ENCODE data around the gene CA10. TPM values are rescaled to one million over a fixed set of nuclear protein-coding genes. Genes with fewer than 3 reads are reported as not detected.

Gene CA10
- total RNA-seq, 4 donors from 2014 or later, result not detected

- intact Hi-C loops (cut with DNase I), result no loop called here
- Histone ChIP-seq H3K9me3 (no peaks in the 10 kb centered on the region), H3K4me1 (peaks cover 0 to 11% (median 0%) of the 10 kb centered on the region in 4 donors), H3K27ac (replicated peaks in 1 of 4) (peak overlapping the region in 1 of 4 donors; percentile 6), H3K4me3 (no peak overlapping the region), H3K36me3 (no peaks in the 10 kb centered on the region), H3K27me3 (no peaks in the 10 kb centered on the region)
- DNase-seq (ENCODE audit: extremely low spot score), result no peak
- TF ChIP-seq POLR2A (IDR thresholded peaks at IDR 0.05; ENCODE audit: low read depth) (no peak), POLR2AphosphoS5 (IDR thresholded peaks at IDR 0.05) (no peak), EP300 (IDR thresholded peaks at IDR 0.05) (no peak), CTCF (IDR thresholded peaks at IDR 0.05) (no peak)
- 55% methylated on average over 3 of the region's 3 CpGs for WGBS
Observed at GRCh38 chr17:51710634-51710979, 447.9 kb downstream of the CA10 start.

- intact Hi-C loops (cut with DNase I), result no loop called here
- H3K4me3 ChIP-seq, result no peak overlapping the region
- H3K36me3 ChIP-seq, result no peaks in the 10 kb centered on the region
- peak overlapping the region in 1 of 4 donors; percentile 6 for H3K27ac ChIP-seq (replicated peaks in 1 of 4)
- H3K9me3 ChIP-seq, result no peaks in the 10 kb centered on the region
- TF ChIP-seq POLR2A (IDR thresholded peaks at IDR 0.05; ENCODE audit: low read depth) (no peak), CTCF (IDR thresholded peaks at IDR 0.05) (no peak), EP300 (IDR thresholded peaks at IDR 0.05) (no peak), POLR2AphosphoS5 (IDR thresholded peaks at IDR 0.05) (no peak)
- 83% methylated on average over 7 of the region's 7 CpGs for WGBS
- no peaks in the 10 kb centered on the region for H3K27me3 ChIP-seq
- peaks cover 0 to 15% (median 0%) of the 10 kb centered on the region in 4 donors for H3K4me1 ChIP-seq
- DNase-seq (ENCODE audit: extremely low spot score), result no peak
Observed at GRCh38 chr17:51709694-51710633, 448.6 kb downstream of the CA10 start.

GRCh38 chr17:51707216-51707615 is 451.3 kb downstream of the CA10 start:
- H3K9me3 ChIP-seq, result no peaks in the 10 kb centered on the region
- no peak overlapping the region for H3K27ac ChIP-seq (replicated peaks in 1 of 4)
- H3K36me3 ChIP-seq, result no peaks in the 10 kb centered on the region
- DNase-seq (ENCODE audit: extremely low spot score), result no peak
- H3K27me3 ChIP-seq, result no peaks in the 10 kb centered on the region
- H3K4me3 ChIP-seq, result no peak overlapping the region
- H3K4me1 ChIP-seq, result peaks cover 15 to 41% (median 24%) of the 10 kb centered on the region in 4 donors
- TF ChIP-seq POLR2AphosphoS5 (IDR thresholded peaks at IDR 0.05) (no peak), CTCF (IDR thresholded peaks at IDR 0.05) (no peak), EP300 (IDR thresholded peaks at IDR 0.05) (no peak), POLR2A (IDR thresholded peaks at IDR 0.05; ENCODE audit: low read depth) (no peak)
- 96% methylated on average over 2 of the region's 2 CpGs for WGBS
- intact Hi-C loops (cut with DNase I), result no loop called here

GRCh38 chr17:51706093-51706492 is 452.4 kb downstream of the CA10 start:
- Histone ChIP-seq H3K36me3 (no peaks in the 10 kb centered on the region), H3K27me3 (no peaks in the 10 kb centered on the region), H3K4me3 (no peak overlapping the region), H3K27ac (replicated peaks in 1 of 4) (no peak overlapping the region), H3K4me1 (peaks cover 15 to 48% (median 29%) of the 10 kb centered on the region in 4 donors), H3K9me3 (no peaks in the 10 kb centered on the region)
- intact Hi-C loops (cut with DNase I), result no loop called here
- DNase-seq (ENCODE audit: extremely low spot score), result no peak
- 67% methylated on average over 1 of the region's 1 CpG for WGBS
- TF ChIP-seq CTCF (IDR thresholded peaks at IDR 0.05) (no peak), EP300 (IDR thresholded peaks at IDR 0.05) (no peak), POLR2AphosphoS5 (IDR thresholded peaks at IDR 0.05) (no peak), POLR2A (IDR thresholded peaks at IDR 0.05; ENCODE audit: low read depth) (no peak)
